Tibial artery (tissue), 4 donors: ENCODE results near the gene CAPSL.

ENCODE experiments used
- DNase-seq, 2 donors: peaks; one replicate each; pipeline ENCODE4 v3.0.0-alpha.2; 2019
- H3K27ac ChIP-seq, 2 donors: fragments of 200-600 bp; sonication (generic) in 1 of 2; 1 replicate in 1 of 2; 2 replicates in 1 of 2; pipeline ENCODE4 v1.5.1; 2018 to 2019; ENCODE audit warnings: mild to moderate bottlenecking in 1 of 2
- H3K27me3 ChIP-seq, 2 donors: fragments of 200-600 bp; sonication (generic) in 1 of 2; one replicate each; pipeline versions ENCODE4 v1.5.1 to v1.6.0; 2016 to 2019
- H3K36me3 ChIP-seq, 3 donors: fragments of 200-600 bp; sonication (generic) in 2 of 3; one replicate each; pipeline ENCODE4 v1.5.1; 2016 to 2019; ENCODE audit warnings: mild to moderate bottlenecking in 2 of 3
- H3K4me1 ChIP-seq, 4 donors: fragments of 200-600 bp; sonication (generic) in 2 of 4; 1 replicate in 3 of 4; 2 replicates in 1 of 4; pipeline ENCODE4 v1.5.1; 2016 to 2019
- H3K4me3 ChIP-seq, 2 donors: fragments of 200-600 bp; sonication (generic) in 1 of 2; 1 replicate in 1 of 2; 2 replicates in 1 of 2; pipeline ENCODE4 v1.5.1; 2018 to 2019; ENCODE audit warnings: mild to moderate bottlenecking in 2 of 2
- H3K9me3 ChIP-seq, 3 donors: fragments of 200-600 bp; sonication (generic) in 1 of 3; one replicate each; pipeline ENCODE4 v1.5.1; 2016 to 2019
- CTCF ChIP-seq, 2 experiments: fragments of 200-600 bp in 1 of 2; fragments of 450-650 bp in 1 of 2; IDR thresholded peaks; one replicate each; pipeline ENCODE4 v1.5.1; 2017 to 2019; ENCODE audit warnings: antibody characterized with exemption in 2 of 2, mild to moderate bottlenecking in 1 of 2, moderate library complexity in 1 of 2
- intact Hi-C: fragments of 100-400 bp; cut with DNase I; formaldehyde crosslinking; loops from one replicate; pipeline ENCODE4 v1.15.0; 2023; ENCODE audit warnings: low total_unique reads

The CAPSL gene

GRCh38 chr5:35869685-35870277 is 68.6 kb downstream of the CAPSL start:
- intact Hi-C loops, result no loop called here
- Histone ChIP-seq H3K27me3 (no peaks in the 10 kb centered on the region), H3K27ac (no peak overlapping the region), H3K4me1 (no peaks in the 10 kb centered on the region), H3K4me3 (no peak overlapping the region), H3K36me3 (no peaks in the 10 kb centered on the region), H3K9me3 (no peaks in the 10 kb centered on the region)
- DNase-seq, result no peak
- TF ChIP-seq CTCF (IDR thresholded peaks at IDR 0.05), result no peak

- Histone ChIP-seq H3K27ac (no peak overlapping the region), H3K36me3 (no peaks in the 10 kb centered on the region), H3K4me3 (no peak overlapping the region), H3K9me3 (no peaks in the 10 kb centered on the region), H3K4me1 (no peaks in the 10 kb centered on the region), H3K27me3 (no peaks in the 10 kb centered on the region)
- intact Hi-C loops, result no loop called here
- DNase-seq, result no peak
- no peak for TF ChIP-seq CTCF (IDR thresholded peaks at IDR 0.05)
These were observed 70.4 kb downstream of the CAPSL start for GRCh38 chr5:35867998-35868397.

GRCh38 chr5:35863159-35863558 is 75.3 kb downstream of the CAPSL start:
- Histone ChIP-seq H3K4me1 (no peaks in the 10 kb centered on the region), H3K4me3 (no peak overlapping the region), H3K36me3 (no peaks in the 10 kb centered on the region), H3K27ac (no peak overlapping the region), H3K27me3 (no peaks in the 10 kb centered on the region), H3K9me3 (no peaks in the 10 kb centered on the region)
- TF ChIP-seq CTCF (IDR thresholded peaks at IDR 0.05), result no peak
- intact Hi-C loops, result no loop called here
- no peak for DNase-seq

GRCh38 chr5:35862126-35862525 is 76.3 kb downstream of the CAPSL start:
- H3K4me3 ChIP-seq, result no peak overlapping the region
- no peak for DNase-seq
- no peaks in the 10 kb centered on the region for H3K4me1 ChIP-seq
- H3K9me3 ChIP-seq, result no peaks in the 10 kb centered on the region
- no peaks in the 10 kb centered on the region for H3K36me3 ChIP-seq
- no peak for TF ChIP-seq CTCF (IDR thresholded peaks at IDR 0.05)
- no peaks in the 10 kb centered on the region for H3K27me3 ChIP-seq
- no peak overlapping the region for H3K27ac ChIP-seq
- intact Hi-C loops, result no loop called here

GRCh38 chr5:35861718-35862117 is 76.7 kb downstream of the CAPSL start:
- DNase-seq, result no peak
- H3K27me3 ChIP-seq, result no peaks in the 10 kb centered on the region
- TF ChIP-seq CTCF (IDR thresholded peaks at IDR 0.05), result no peak
- H3K27ac ChIP-seq, result no peak overlapping the region
- H3K4me3 ChIP-seq, result no peak overlapping the region
- no peaks in the 10 kb centered on the region for H3K9me3 ChIP-seq
- H3K36me3 ChIP-seq, result no peaks in the 10 kb centered on the region
- no peaks in the 10 kb centered on the region for H3K4me1 ChIP-seq
- intact Hi-C loops, result no loop called here

GRCh38 chr5:35860686-35861085 is 77.7 kb downstream of the CAPSL start:
- Histone ChIP-seq H3K27me3 (no peaks in the 10 kb centered on the region), H3K36me3 (no peaks in the 10 kb centered on the region), H3K4me3 (no peak overlapping the region), H3K27ac (no peak overlapping the region), H3K9me3 (no peaks in the 10 kb centered on the region), H3K4me1 (no peaks in the 10 kb centered on the region)
- no peak for TF ChIP-seq CTCF (IDR thresholded peaks at IDR 0.05)
- intact Hi-C loops, result no loop called here
- no peak for DNase-seq
